CD14-positive monocyte (primary cell): ENCODE measurements around the gene MARS2. TPM values are rescaled to one million over a fixed set of nuclear protein-coding genes. Genes with fewer than 3 reads are reported as not detected.

Source experiments
- DNase-seq, 3 donors: peaks; one replicate each; pipeline ENCODE4 v3.0.0-alpha.2; 2011 to 2022
- H2AFZ ChIP-seq: 2 replicates; pipeline ENCODE4 v1.6.0; 2012; ENCODE audit warnings: mild to moderate bottlenecking, low read depth, low read length, inconsistent platforms; ENCODE audit not compliant: insufficient read depth, poor library complexity, severe bottlenecking
- H3K27ac ChIP-seq, 2 donors: 1 replicate in 1 of 2; 2 replicates in 1 of 2; pipeline ENCODE4 v1.5.1; 2012 to 2013; ENCODE audit warnings: low read length in 2 of 2, control low read depth in 1 of 2, inconsistent platforms in 1 of 2, low read depth in 1 of 2, mild to moderate bottlenecking in 1 of 2
- H3K27me3 ChIP-seq, 2 donors: one replicate each; pipeline versions ENCODE4 v1.6.0 to v1.6.1; 2011 to 2013; ENCODE audit warnings: low read length in 2 of 2; ENCODE audit not compliant: control insufficient read depth in 2 of 2, insufficient read depth in 2 of 2
- H3K36me3 ChIP-seq, 2 donors: replicated peaks in 1 of 2; 1 replicate in 1 of 2; 2 replicates in 1 of 2; pipeline versions ENCODE4 v1.5.1 to v1.6.1; 2012 to 2013; ENCODE audit warnings: low read length in 2 of 2, control low read depth in 1 of 2, inconsistent platforms in 1 of 2, mild to moderate bottlenecking in 1 of 2; ENCODE audit not compliant: insufficient read depth in 2 of 2, control insufficient read depth in 1 of 2
- H3K4me1 ChIP-seq, 2 donors: 1 replicate in 1 of 2; 2 replicates in 1 of 2; pipeline versions ENCODE4 v1.5.1 to v1.6.1; 2012 to 2013; ENCODE audit warnings: low read length in 2 of 2, control low read depth in 1 of 2, inconsistent platforms in 1 of 2, mild to moderate bottlenecking in 1 of 2, moderate library complexity in 1 of 2; ENCODE audit not compliant: insufficient read depth in 2 of 2, control insufficient read depth in 1 of 2
- H3K4me2 ChIP-seq: replicated peaks from 2 replicates; pipeline ENCODE3; 2012; ENCODE audit warnings: low read length, moderate library complexity, mild to moderate bottlenecking; ENCODE audit not compliant: poor library complexity, severe bottlenecking; ENCODE audit errors: extremely low read depth
- H3K4me3 ChIP-seq, 3 experiments: fragments of 200-600 bp in 1 of 3; sonication (generic) in 1 of 3; replicated peaks in 1 of 3; 1 replicate in 2 of 3; 2 replicates in 1 of 3; pipeline ENCODE4 v1.5.1; 2011 to 2013; ENCODE audit warnings: low read length in 3 of 3, mild to moderate bottlenecking in 3 of 3, control low read depth in 2 of 3, low read depth in 2 of 3, inconsistent platforms in 1 of 3, moderate library complexity in 1 of 3
- H3K79me2 ChIP-seq: 2 replicates; pipeline ENCODE4 v1.6.0; 2012; ENCODE audit warnings: mild to moderate bottlenecking, control low read depth, inconsistent platforms, low read length, moderate library complexity; ENCODE audit not compliant: insufficient read depth
- H3K9ac ChIP-seq: 2 replicates; pipeline ENCODE4 v1.6.0; 2017; ENCODE audit warnings: low read length, mild to moderate bottlenecking; ENCODE audit not compliant: insufficient read depth, poor library complexity, severe bottlenecking
- H3K9me3 ChIP-seq, 2 donors: replicated peaks in 1 of 2; 1 replicate in 1 of 2; 2 replicates in 1 of 2; pipeline versions ENCODE4 v1.5.1 to v1.6.1; 2012 to 2013; ENCODE audit warnings: low read length in 2 of 2, control low read depth in 1 of 2; ENCODE audit not compliant: control insufficient read depth in 1 of 2, insufficient read depth in 1 of 2
- H4K20me1 ChIP-seq: 2 replicates; pipeline ENCODE4 v1.6.0; 2012; ENCODE audit warnings: mild to moderate bottlenecking, low read length, control low read depth, moderate library complexity; ENCODE audit not compliant: insufficient read depth
- H3K27ac Mint-ChIP-seq, 7 donors: one replicate each; pipeline ENCODE4 v1.8.0; 2020; ENCODE audit warnings: mild to moderate bottlenecking in 7 of 7, mixed read lengths in 7 of 7, moderate library complexity in 6 of 7, inconsistent platforms in 2 of 7
- H3K27me3 Mint-ChIP-seq, 3 donors: one replicate each; pipeline ENCODE4 v1.8.0; 2021 to 2022; ENCODE audit warnings: low read depth in 3 of 3, mild to moderate bottlenecking in 3 of 3, mixed read lengths in 3 of 3, moderate library complexity in 3 of 3, inconsistent platforms in 1 of 3
- H3K36me3 Mint-ChIP-seq, 2 donors: one replicate each; pipeline ENCODE4 v1.8.0; 2020; ENCODE audit warnings: mixed read lengths in 2 of 2, inconsistent platforms in 1 of 2, mild to moderate bottlenecking in 1 of 2
- H3K4me1 Mint-ChIP-seq: one replicate; pipeline ENCODE4 v1.8.0; 2020; ENCODE audit warnings: mild to moderate bottlenecking, mixed read lengths
- H3K4me3 Mint-ChIP-seq, 2 donors: one replicate each; pipeline ENCODE4 v1.8.0; 2020; ENCODE audit warnings: mild to moderate bottlenecking in 2 of 2, mixed read lengths in 2 of 2, moderate library complexity in 1 of 2
- H3K9me3 Mint-ChIP-seq, 7 donors: one replicate each; pipeline ENCODE4 v1.8.0; 2020 to 2022; ENCODE audit warnings: mixed read lengths in 7 of 7, mild to moderate bottlenecking in 6 of 7, moderate library complexity in 6 of 7, inconsistent platforms in 2 of 7
- CTCF ChIP-seq: fragments of 200-600 bp; IDR thresholded peaks from one replicate; pipeline ENCODE4 v1.8.0; 2022; ENCODE audit warnings: antibody characterized with exemption, mild to moderate bottlenecking
- WGBS: methylation state at CpG from one replicate; pipeline ENCODE4 v1.1.5; 2013; ENCODE audit warnings: missing lambda C conversion rate; ENCODE audit not compliant: insufficient coverage; 5-methylcytosine and 5-hydroxymethylcytosine counted together
- intact Hi-C, 2 donors: fragments of 100-400 bp; cut with micrococcal nuclease; formaldehyde crosslinking; loops; one replicate each; pipeline versions ENCODE4 v1.15.0 to v1.15.1; 2023
- polyA plus RNA-seq, 3 donors: library from polyadenylated mRNA; depleted of rRNA in 1 of 3; unstranded in 2 of 3; stranded (reverse) in 1 of 3; fragments of 300-500 nt in 2 of 3; fragments of >200 nt in 1 of 3; fragmentation: Illumina TruSeq in 2 of 3; gene quantifications; 1 replicate in 2 of 3; 2 replicates in 1 of 3; pipeline ENCODE4 v1.2.3, GENCODE V29; 2012 to 2021

Gene MARS2
- polyA plus RNA-seq, 3 donors: 0.66 to 1.3 (median 0.93) TPM

- no peaks in the 10 kb centered on the region for H3K9me3 ChIP-seq
- H3K4me3 Mint-ChIP-seq: no peak overlapping the region
- no CpG with 5 or more reads among the region's 1 CpG for WGBS
- TF ChIP-seq CTCF: no peak
- no peaks in the 10 kb centered on the region for H3K36me3 Mint-ChIP-seq
- no peaks in the 10 kb centered on the region for H3K36me3 ChIP-seq
- H3K27ac Mint-ChIP-seq: no peak overlapping the region
- H3K27me3 Mint-ChIP-seq: peaks cover 0 to 3% (median 2%) of the 10 kb centered on the region in 3 donors
- intact Hi-C loops: no loop called here
- peaks cover 0 to 3% (median 0%) of the 10 kb centered on the region in 7 donors for H3K9me3 Mint-ChIP-seq
- H3K4me1 Mint-ChIP-seq: no peaks in the 10 kb centered on the region
- H3K4me1 ChIP-seq: no peaks in the 10 kb centered on the region
- DNase-seq: no peak
- peaks cover 0 to 2% of the 10 kb centered on the region in 2 donors for H3K27me3 ChIP-seq
- H3K79me2 ChIP-seq: no peaks in the 10 kb centered on the region
- H2AFZ ChIP-seq: no peak overlapping the region
- no peaks in the 10 kb centered on the region for H4K20me1 ChIP-seq
- no peak overlapping the region for H3K27ac ChIP-seq
- no peak overlapping the region for H3K4me3 ChIP-seq
- H3K4me2 ChIP-seq: no peak overlapping the region
- H3K9ac ChIP-seq: no peak overlapping the region
These were observed 31.6 kb upstream of the MARS2 start for GRCh38 chr2:197673606-197674005.

- Histone ChIP-seq H3K27ac (no peak overlapping the region), H3K9me3 (no peaks in the 10 kb centered on the region), H4K20me1 (no peaks in the 10 kb centered on the region), H3K4me2 (no peak overlapping the region), H3K4me1 (no peaks in the 10 kb centered on the region), H3K9ac (no peak overlapping the region), H3K27me3 (peaks cover 0 to 2% of the 10 kb centered on the region in 2 donors), H3K79me2 (no peaks in the 10 kb centered on the region), H3K4me3 (no peak overlapping the region), H2AFZ (no peak overlapping the region), H3K36me3 (no peaks in the 10 kb centered on the region)
- WGBS: no CpG with 5 or more reads among the region's 1 CpG
- no peaks in the 10 kb centered on the region for H3K4me1 Mint-ChIP-seq
- H3K36me3 Mint-ChIP-seq: no peaks in the 10 kb centered on the region
- H3K27me3 Mint-ChIP-seq: peaks cover 0 to 3% (median 3%) of the 10 kb centered on the region in 3 donors
- no peak overlapping the region for H3K27ac Mint-ChIP-seq
- DNase-seq: no peak
- no peak for TF ChIP-seq CTCF
- intact Hi-C loops: no loop called here
- H3K4me3 Mint-ChIP-seq: no peak overlapping the region
- peaks cover 0 to 2% (median 0%) of the 10 kb centered on the region in 7 donors for H3K9me3 Mint-ChIP-seq
These were observed 31.1 kb upstream of the MARS2 start for GRCh38 chr2:197674060-197674459.
